HG03159 (cell line): ENCODE data around the gene METRN.
"Not testable (repeated sequence)": the region's sequence is repeated elsewhere in the genome, so short reads cannot be mapped to it uniquely, and the experiment has no call there.

Experiments used
- ATAC-seq: cut with Tn5 transposase; IDR thresholded peaks from one replicate; pipeline ENCODE4 v1.9.1; 2021; ENCODE audit warnings: mild to moderate bottlenecking, moderate library complexity; ENCODE audit not compliant: unreplicated experiment

The METRN gene

DNA sequence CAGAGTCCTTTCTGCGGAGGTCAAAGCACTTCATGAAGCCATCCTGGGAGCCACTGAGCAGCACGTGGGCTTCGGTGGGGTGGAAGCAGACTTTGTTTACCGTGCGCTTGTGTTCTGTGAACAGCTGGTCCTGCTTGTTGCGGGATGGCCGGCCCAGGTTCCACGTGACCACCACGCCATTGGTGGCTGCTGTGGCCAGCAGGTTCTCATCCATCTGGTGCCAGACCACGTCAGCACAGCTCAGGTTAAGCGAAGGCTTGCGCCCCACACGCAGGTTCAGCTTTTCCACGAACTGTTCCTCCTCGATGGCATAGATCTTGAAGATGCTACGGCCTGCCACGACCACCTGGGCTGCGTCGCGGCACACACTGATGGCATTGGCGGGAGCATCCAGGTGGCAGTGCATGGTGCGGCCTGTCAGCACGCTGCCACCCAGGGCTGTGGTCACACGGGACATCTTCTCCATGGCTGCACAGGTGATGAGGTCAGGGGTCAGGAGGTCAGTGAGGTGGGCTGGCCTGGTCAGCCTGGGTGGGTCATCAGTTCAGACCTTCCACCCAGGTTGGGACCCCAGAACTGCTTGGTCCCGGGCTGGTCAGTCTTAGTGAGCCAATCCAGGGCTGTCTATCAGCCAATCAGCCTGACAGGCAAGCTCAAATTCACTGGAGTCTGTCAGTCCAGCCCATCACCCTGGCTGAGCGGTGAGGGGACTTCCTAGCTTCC, 25.6 kb upstream of the METRN start:
- ATAC-seq = no peak

DNA sequence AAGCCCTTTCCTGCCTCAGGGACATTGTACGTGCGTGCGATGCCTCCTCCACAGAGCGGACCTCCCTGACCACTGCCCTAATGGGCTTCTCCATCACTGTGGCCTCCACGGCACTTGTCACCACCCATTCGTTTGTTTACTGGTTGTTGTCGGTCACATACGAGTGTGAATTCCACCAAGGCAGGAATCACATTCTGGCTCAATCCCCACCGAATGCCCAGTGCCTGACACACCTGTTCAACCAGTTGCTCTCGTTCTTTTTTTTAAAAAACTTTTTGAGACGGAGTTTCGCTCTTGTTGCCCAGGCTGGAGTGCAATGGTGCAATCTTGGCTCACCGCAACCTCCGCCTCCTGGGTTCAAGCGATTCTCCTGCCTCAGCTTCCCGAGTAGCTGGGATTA, 23.7 kb upstream of the METRN start:
- ATAC-seq = not testable (repeated sequence)

DNA sequence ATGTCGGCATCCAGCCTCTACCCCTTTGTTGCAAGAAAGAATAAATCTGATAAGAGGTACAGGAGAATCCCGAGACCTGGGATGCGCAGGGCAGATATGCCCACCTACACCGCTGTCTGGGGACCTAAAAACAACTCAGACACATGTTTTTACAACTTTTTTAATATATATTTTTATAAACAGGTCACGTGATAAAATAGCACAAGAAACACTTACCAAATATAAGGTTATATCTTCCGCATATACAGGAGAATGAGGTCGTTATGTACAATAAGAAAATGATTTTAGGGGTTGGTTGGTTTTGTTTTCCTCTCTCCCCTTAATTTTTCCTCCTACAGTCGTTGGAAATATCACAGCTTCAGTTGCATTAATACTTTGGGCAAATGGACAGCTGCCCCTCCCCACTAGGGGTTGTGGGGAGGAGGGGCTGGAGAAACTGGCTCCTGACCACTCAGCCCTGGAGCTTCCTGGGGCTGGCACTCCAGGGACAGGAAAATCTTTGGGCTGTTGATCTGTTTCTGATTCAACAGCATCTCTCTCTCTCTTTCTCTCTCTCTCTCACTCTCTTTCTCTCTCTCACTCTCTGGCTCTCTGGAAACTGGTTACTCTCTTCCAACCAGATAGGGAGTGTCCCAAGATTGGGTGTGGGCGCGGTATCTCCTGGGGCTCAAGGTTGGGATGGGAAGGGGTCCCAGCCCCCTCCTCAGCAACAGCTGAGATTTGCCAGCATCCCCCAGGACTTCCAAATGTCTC, 22.4 kb upstream of the METRN start:
- ATAC-seq = no peak

DNA sequence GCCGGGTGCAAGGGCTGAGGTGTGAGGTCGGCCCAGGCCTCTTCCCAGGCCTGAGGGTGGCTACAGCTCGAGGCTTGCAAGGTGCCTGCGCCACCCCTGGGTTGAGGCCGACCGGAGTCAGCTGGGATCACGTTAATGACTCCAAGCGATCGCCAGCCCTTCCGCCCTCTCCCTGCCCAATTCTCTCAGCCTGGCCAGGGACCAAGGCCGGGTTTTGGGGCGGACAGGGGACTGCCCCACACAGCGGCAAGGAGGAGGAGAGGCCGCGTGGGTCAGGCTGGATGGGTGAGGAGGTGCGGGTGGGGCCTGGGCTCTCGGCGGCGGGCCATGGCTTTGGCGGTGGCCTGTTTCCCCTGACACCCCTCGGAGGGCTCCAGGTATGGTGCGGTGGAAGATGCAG, 21.6 kb upstream of the METRN start:
- no peak for ATAC-seq

DNA sequence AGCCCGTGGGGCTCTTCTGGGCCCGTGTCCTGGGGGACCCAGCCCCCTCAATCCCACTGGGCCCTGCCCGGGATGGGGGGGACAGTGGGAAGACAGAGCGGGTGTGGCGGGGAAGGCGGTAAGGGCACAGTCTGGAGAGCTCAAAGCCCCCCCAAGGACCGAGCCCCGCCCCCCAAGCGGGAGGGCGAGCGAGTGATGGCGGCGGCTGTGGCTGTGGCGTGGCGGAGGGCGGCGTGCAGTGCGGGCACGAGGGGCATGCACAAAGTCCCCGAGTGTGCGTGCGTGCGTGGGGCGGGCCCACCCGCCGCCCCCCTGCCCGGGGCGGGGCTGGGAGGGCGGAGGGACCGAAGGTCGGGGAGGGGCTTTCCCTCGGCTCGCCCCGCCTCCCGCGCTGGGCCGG, 21.2 kb upstream of the METRN start:
- ATAC-seq = no peak

DNA sequence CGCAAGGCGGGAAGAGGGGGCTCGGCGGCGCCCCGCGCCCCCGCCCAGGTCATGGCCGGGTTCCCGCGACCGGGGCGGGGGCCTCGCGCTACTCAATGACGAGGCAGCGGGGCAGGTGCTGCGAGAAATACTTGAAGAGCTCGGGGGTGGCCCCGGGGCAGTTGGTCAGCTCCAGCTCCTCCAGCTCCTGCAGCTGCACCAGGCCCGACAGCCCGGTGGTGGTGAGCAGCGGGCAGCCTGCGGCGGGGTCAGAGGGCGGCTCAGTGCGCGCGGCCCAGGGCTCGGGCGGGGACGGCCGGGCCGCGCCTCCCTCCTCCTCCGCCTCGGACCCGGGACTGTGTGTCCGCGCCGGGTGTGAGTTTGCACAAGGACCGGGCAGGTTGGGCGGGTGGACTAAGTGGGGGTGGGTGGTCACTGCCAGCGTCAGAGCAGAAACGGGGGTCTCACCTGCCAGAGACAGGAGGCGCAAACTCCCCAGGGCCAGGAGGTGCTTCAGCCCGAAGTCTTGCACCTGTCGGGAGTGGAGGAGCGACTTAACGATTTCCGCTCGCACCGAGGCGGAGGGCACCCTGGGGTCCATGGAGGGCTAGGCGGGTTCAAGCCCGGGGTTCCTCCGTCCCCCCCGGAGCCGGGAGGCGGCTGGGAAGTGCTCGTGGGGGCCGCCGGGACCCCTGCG, 20.6 kb upstream of the METRN start:
- no peak for ATAC-seq

DNA sequence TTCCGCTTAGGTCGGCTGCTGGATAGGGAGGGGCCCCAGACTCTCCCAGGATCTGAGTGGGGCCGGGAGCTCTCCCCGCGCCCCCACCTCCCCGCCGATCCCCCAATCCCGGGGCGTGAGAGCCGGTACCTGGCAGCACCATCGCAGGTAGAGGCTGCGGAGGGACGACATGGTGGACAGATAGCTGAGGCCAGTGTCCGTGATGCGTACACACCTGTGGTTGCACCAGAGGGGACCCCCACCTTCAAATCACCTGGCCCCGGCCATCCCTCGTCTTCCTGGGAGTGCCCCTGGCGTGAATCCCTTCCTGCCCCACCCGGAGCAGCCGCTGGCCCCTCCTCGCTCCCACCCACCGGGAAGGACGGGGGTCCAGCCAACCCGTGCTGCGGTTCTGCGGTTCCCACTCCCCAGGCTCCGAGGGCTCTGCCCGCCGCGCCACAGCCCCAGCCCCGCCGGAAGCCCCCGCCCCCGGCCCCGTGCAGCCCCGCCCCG, 20.0 kb upstream of the METRN start:
- no peak for ATAC-seq

DNA sequence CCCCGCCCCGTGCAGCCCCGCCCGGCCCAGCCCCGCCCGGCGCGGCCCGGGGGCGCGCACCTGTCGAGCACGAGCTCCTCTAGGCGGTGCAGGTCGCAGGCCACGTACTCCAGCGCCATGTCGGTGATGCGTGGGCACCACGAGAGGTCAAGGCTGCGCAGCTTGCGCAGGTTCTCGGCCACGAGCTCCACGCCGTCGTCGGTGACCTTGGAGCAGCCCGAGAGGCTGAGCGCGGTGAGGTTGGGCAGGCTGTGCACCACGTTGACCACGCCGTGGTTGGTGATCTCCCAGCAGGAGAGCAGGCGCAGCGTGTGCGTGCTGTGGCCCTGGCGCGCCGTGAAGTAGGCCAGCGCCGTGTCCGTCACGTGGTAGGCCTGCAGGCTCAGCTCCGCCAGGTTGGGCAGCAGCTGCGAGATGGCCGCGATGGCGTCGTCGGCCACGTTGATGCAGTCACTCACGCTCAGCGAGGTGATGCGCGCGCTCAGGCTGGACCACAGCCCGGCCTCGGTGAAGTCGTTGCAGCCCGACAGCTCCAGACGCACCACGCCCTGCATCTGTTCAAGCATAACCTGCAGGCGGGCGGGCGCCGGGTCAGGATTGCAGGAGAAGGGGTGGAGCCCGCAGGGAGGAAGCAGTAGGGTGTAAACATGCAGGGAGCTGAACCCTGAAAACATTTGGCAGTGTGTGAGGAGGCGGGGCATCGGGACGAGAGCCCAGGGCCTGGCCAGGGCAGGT, 19.4 kb upstream of the METRN start:
- no peak for ATAC-seq

DNA sequence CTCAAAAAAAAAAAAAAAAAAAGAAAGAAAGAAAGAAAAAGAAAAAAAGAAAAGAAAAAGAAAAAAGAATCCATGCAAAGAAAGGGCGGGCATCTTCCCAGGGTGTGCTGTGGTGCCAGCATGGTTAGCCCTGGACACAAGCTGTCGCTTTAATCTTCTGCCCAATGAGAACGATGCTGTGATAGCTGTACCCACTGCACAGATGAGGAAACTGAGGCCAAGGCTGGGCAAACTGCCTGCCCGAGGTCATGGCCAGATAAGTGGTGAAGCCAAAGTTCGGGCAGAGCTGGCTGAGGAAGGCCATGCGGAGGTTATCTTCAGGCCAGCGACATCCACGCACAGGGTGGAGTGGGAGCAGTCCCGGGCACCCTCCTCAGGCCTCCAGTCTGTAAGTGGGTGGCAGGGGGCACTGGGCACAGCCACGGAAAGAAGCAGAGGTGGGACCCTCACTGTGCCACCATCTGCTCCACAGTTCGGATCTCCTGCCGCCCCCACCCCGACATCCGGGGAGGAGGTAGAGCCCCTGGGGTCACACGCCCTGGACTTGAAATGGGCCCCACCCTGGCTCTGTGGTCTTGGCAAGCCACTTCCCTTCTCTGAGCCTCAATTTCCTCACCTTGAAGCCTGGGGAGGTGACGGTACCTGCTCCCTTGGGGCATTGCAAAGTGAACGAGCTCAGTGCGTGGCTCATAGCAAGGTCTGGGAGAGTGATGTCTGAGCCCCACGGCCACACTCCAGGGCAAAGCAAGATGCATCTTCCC, 15.8 kb upstream of the METRN start:
- ATAC-seq = no peak

DNA sequence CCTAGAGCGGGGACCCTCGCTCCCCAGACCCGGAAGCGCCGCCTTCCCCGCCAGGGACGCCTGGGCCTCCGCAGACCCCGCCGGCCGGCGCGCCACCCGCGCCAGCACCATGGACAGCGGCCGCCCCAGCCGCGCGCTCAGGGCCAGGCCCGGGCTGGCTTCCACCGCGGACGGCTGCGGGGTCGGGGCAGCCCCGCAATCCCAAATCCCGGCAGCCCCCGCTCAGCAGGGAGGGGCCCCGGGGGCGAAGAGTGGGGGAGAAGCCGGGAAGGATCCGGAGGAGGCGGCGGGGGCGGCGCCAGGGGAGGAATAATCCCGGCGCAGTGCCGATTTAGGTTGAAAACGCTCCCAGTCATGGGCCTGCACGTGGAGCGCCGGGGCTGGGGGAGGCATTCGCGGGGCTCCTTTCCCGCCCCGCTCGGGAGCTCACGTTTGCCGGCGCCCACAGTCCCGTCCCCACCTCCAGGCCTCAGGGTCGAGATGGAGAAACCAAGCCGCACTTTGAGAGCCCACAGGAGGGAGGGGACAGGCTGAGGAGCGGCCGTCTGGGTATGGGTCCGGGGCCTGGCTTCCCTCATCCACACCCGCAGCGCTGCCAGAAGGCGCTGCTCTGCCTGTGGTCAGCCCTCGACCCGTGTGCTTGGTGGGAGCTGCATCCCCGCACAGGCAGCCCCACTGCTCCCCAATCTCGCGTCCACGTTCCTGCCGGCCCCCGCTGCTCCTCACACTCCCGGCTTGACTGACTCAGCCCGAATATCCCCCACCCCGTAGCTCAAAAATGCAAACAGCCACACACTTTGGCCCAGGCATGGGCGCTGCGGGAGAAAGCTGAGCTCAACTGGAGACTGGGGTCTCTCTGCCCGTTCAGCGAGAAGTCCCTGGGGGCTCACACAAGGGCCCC, 14.0 kb upstream of the METRN start:
- ATAC-seq = no peak

DNA sequence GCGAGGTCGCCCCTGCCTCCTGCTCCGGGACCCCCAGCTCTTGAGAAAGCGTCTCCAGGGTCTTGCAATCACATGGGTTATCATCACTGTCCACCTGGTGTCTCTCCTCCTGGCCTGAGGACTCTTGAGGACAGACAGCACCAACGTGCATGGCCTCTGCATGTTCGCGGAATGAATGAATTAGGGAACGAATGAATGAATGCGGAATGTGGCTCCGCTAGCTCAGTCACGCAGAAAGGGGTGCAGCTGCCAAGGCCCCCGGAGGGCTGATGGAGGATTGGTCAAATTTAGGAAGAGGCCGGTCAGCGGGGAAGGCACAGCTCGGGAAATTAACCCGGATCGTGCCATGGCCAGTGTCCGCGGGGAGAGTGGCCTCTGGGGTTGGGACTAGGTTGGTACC, 12.6 kb upstream of the METRN start:
- ATAC-seq = no peak

DNA sequence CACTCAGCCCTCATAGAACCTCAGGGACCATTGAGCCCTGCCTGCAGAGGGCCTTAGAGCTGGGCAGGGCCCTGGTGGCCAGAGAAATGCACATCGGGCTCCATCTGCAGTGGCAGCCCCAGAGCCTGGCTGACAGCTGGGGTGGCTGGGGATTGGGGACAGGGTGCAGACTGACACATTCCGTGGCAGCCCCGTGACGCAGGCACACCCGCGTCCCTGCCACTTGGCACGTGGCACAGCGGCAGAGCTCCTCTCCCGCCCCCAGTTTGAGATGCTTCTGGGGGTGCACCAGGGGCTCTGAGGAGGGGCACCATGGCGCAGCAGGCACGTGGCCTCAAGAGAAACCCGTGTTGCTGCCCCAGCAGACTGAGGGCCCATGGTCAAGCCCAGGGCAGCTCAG, 11.5 kb upstream of the METRN start:
- ATAC-seq = no peak

DNA sequence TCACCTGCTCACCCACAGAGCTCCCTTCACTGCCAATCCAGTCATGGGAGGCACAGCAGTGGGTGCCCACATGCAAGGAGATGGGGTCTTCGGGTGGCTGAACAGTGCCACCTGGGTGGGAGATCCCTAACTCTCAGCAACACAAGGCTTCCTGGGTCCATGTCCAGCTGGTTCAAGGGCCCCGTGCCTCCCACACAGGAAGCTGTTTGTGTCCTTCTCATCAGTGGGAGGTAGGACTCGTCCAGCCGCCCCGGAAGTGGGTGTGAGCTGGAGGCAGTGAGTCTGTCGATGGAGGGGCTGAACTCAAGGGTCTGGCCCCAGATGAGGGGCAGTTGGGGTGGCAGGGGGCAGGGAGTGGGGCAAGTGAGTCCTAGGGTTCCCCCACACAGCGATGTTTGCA, 10.9 kb upstream of the METRN start:
- no peak for ATAC-seq

DNA sequence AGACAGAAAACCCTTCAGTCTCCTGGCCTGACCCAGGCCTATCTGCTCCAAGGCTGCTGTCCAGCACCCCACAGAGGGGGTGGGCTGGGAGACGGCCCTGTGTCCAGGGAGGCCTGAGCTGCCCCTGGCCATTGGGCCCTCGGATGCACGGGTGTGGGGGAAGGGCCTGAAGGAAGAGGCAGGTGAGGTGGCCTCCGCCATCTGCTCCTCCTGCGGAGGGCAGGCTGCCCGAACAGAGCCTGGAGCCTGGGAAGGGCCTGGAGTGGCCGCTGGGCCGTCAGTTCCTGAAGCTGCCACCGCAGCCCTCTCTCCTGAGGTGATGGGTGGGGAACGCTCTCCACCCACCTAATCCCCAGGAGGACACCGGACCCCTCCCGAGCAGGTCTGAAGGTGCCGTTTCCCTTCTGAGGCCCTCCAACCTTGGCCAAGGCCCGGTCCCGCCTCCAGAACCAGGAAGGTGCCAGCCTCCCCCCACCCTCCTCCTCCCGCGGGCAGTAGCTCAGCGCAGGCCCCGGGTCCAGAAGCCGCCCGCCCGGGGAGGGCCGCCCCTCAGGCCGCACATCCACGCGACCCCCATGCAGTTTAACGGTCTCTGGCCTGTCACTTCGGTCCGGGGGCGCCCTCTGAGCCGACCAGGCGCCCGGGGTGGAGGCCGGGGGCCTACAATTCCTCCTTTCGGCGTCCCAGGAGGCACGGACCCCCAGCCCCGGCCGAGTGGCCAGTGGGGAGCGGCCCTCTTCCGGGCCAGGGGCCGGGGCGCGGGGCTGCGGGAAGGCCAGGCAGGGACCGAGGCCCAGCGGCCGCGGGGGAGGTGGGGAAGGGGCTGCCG, 10.2 kb upstream of the METRN start:
- no peak for ATAC-seq

DNA sequence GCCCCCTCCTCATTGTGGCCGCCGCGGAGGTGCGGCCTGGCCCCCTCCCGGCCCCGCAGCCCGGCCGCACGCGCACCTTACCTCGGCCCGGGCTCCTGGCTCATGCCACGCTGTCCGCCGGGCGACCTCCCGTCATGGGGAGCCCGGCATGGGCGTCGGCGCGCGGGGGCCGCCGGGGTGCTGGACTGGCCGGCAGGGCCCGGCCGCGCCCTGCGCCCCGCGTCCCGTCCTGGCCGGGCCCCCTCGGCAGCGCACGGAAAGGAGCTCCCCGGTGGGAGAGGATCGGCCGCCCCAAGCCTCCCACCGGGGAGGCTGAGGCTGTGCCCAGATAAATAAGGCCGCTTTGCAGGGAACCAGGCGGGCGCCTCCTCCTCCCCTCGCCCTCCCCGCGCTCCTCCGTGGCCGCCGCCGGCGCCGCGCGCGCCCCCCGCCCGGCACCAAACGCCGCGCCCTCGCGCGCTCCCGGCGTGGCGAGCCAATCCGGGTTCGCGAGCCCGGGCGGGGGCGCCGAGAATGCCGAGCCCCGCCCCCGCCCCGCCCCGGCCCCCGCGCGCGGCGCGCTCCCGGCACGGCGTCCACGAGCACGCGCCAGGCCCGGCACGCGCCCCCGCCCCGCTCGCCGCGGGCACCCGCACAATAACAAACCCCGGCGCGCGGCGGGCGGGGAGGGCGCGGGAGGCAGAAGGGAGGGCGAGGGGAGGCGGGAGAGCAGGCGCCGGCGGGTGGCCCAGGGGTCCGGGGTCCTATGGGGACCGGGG, 9.3 kb upstream of the METRN start, which contains the start of gene FBXL16:
Gene FBXL16, minus strand, starts transcription at position 371 of the 758 bp plus-strand sequence. CDS start 8,396 bp downstream, outside the sequence.
- ATAC-seq = no peak

DNA sequence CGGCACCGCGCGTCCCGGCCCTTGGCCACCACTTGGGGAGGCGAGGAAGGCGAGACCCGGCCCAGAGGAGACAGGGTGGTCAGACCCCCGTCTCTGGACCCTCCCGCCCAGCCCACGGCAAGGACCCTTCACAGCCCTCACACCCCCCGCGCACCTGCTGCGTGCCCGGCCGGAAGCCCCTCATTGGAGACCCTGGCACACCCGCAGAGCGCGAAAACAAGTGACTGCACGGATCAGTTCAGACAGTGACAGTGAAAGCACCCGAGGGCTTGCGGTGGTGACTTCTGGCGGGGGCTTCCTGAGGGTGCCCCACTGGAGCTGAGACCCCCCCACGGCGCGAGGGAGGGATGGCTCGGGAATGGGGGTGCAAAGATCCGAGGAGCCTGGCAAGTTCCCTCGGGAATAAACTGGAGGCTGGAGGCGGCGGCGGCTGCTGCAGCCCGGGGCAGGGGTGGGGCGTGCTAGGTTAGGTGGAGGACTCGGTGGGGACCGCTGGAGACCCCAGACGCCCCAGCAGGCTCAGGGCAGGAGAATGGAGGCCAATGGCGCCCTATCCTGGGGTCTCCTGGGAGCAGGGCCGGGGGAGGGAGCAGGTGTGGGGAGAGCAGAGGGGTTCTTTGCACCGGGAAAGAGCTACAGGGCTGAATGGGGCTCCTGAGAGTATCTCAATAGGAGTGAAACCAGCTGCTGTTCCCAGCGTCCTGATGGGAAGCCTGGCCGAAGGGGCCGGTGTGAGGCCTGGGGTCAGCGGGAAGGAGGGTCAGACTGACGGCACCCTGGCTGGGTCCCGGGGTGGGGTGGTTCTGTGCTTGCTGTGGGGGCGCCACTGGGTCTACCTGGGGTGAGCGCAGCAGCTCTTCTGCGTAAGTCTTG, 8.5 kb upstream of the METRN start:
- ATAC-seq = no peak

DNA sequence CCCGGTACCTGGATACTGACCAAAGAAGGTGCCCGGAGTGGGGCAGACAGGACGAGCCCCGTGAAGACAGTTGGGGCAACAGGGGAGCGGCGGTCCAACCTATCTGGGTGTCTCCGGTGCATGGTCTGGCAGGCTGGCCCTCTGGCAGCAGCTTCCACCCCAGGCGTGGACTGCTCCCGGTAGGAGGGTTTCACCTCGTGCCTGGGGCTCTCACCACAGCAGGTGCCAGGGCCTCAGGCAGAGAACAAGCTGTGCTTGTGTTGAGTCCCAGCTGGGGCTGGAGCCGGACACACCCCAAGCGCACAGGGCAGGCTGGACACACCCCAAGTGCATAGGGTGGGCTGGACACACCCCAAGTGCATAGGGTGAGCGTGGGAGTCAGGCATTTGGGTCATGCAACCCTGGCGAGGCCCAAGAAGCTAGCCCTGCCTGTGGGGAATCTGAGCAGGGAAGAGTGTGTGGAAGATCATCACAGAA, 7.8 kb upstream of the METRN start:
- ATAC-seq = no peak
